ENCODE data around the gene OOSP2. TPM values are rescaled to one million over a fixed set of nuclear protein-coding genes. Genes with fewer than 3 reads are reported as not detected.

OOSP2 gene
- total RNA-seq, 1 donor from 2014 or later = not detected

- Mint-ChIP-seq H3K27ac (ENCODE audit: unreplicated experiment) (no peak overlapping the region), H3K4me1 (ENCODE audit: low read depth, unreplicated experiment) (no peaks in the 10 kb centered on the region), H3K36me3 (ENCODE audit: low read depth, unreplicated experiment) (no peaks in the 10 kb centered on the region), H3K27me3 (ENCODE audit: low read depth, unreplicated experiment) (no peaks in the 10 kb centered on the region), H3K4me3 (ENCODE audit: unreplicated experiment) (no peak overlapping the region), H3K9me3 (ENCODE audit: unreplicated experiment) (peaks cover 2% of the 10 kb centered on the region)
- Histone ChIP-seq H3K27ac (ENCODE audit: low read depth, low read length) (no peak overlapping the region), H3K27me3 (ENCODE audit: insufficient read depth, low read length) (no peaks in the 10 kb centered on the region), H2AFZ (ENCODE audit: low read depth, low read length) (no peak overlapping the region), H4K20me1 (ENCODE audit: insufficient read depth, low read length) (no peaks in the 10 kb centered on the region), H3K79me2 (ENCODE audit: insufficient read depth, low read length) (no peaks in the 10 kb centered on the region), H3K9ac (ENCODE audit: low read length) (no peak overlapping the region), H3K9me3 (ENCODE audit: insufficient read depth, low read depth, low read length) (no peaks in the 10 kb centered on the region), H3K4me2 (ENCODE audit: low read length) (no peak overlapping the region), H3K4me3 (ENCODE audit: insufficient read depth, low read depth, low read length) (no peak overlapping the region), H3K36me3 (ENCODE audit: insufficient read depth, low read length) (no peaks in the 10 kb centered on the region), H3K4me1 (ENCODE audit: insufficient read depth, low read length) (no peaks in the 10 kb centered on the region)
- FAIRE-seq = no peak
- no peak for TF ChIP-seq CTCF (IDR thresholded peaks at IDR 0.05; ENCODE audit: insufficient read depth, low read depth, low read length)
- TF ChIP-seq EZH2 (IDR thresholded peaks at IDR 0.05; ENCODE audit: insufficient read depth, low read length) = no peak
- no peak for DNase-seq (ENCODE audit: low read depth)
Observed at GRCh38 chr11:60077216-60077817, 37.1 kb downstream of the OOSP2 start.

GRCh38 chr11:60077981-60078380 lies 37.8 kb downstream of the OOSP2 start:
- peaks cover 2% of the 10 kb centered on the region for H3K9me3 Mint-ChIP-seq (ENCODE audit: unreplicated experiment)
- Histone ChIP-seq H3K9ac (ENCODE audit: low read length) (no peak overlapping the region), H3K4me2 (ENCODE audit: low read length) (no peak overlapping the region), H3K4me1 (ENCODE audit: insufficient read depth, low read length) (no peaks in the 10 kb centered on the region), H2AFZ (ENCODE audit: low read depth, low read length) (no peak overlapping the region), H3K27me3 (ENCODE audit: insufficient read depth, low read length) (no peaks in the 10 kb centered on the region), H3K27ac (ENCODE audit: low read depth, low read length) (no peak overlapping the region), H3K4me3 (ENCODE audit: insufficient read depth, low read depth, low read length) (no peak overlapping the region), H3K79me2 (ENCODE audit: insufficient read depth, low read length) (no peaks in the 10 kb centered on the region), H3K36me3 (ENCODE audit: insufficient read depth, low read length) (no peaks in the 10 kb centered on the region), H4K20me1 (ENCODE audit: insufficient read depth, low read length) (no peaks in the 10 kb centered on the region), H3K9me3 (ENCODE audit: insufficient read depth, low read depth, low read length) (no peaks in the 10 kb centered on the region)
- H3K27ac Mint-ChIP-seq (ENCODE audit: unreplicated experiment) = no peak overlapping the region
- TF ChIP-seq EZH2 (IDR thresholded peaks at IDR 0.05; ENCODE audit: insufficient read depth, low read length) (no peak), CTCF (IDR thresholded peaks at IDR 0.05; ENCODE audit: insufficient read depth, low read depth, low read length) (no peak)
- H3K4me1 Mint-ChIP-seq (ENCODE audit: low read depth, unreplicated experiment) = no peaks in the 10 kb centered on the region
- FAIRE-seq (no peak), DNase-seq (ENCODE audit: low read depth) (no peak)
- no peaks in the 10 kb centered on the region for H3K36me3 Mint-ChIP-seq (ENCODE audit: low read depth, unreplicated experiment)
- H3K4me3 Mint-ChIP-seq (ENCODE audit: unreplicated experiment) = no peak overlapping the region
- no peaks in the 10 kb centered on the region for H3K27me3 Mint-ChIP-seq (ENCODE audit: low read depth, unreplicated experiment)

GRCh38 chr11:60078745-60079144 lies 38.5 kb downstream of the OOSP2 start:
- no peak overlapping the region for H3K9ac ChIP-seq (ENCODE audit: low read length)
- H3K27me3 ChIP-seq (ENCODE audit: insufficient read depth, low read length) = no peaks in the 10 kb centered on the region
- no peaks in the 10 kb centered on the region for H4K20me1 ChIP-seq (ENCODE audit: insufficient read depth, low read length)
- no peak overlapping the region for H3K4me3 Mint-ChIP-seq (ENCODE audit: unreplicated experiment)
- H3K9me3 ChIP-seq (ENCODE audit: insufficient read depth, low read depth, low read length) = no peaks in the 10 kb centered on the region
- H3K9me3 Mint-ChIP-seq (ENCODE audit: unreplicated experiment) = peaks cover 2% of the 10 kb centered on the region
- TF ChIP-seq CTCF (IDR thresholded peaks at IDR 0.05; ENCODE audit: insufficient read depth, low read depth, low read length) (no peak), EZH2 (IDR thresholded peaks at IDR 0.05; ENCODE audit: insufficient read depth, low read length) (no peak)
- no peak overlapping the region for H3K4me3 ChIP-seq (ENCODE audit: insufficient read depth, low read depth, low read length)
- no peaks in the 10 kb centered on the region for H3K4me1 ChIP-seq (ENCODE audit: insufficient read depth, low read length)
- DNase-seq (ENCODE audit: low read depth) (no peak), FAIRE-seq (no peak)
- H2AFZ ChIP-seq (ENCODE audit: low read depth, low read length) = no peak overlapping the region
- no peak overlapping the region for H3K4me2 ChIP-seq (ENCODE audit: low read length)
- H3K79me2 ChIP-seq (ENCODE audit: insufficient read depth, low read length) = no peaks in the 10 kb centered on the region
- H3K4me1 Mint-ChIP-seq (ENCODE audit: low read depth, unreplicated experiment) = no peaks in the 10 kb centered on the region
- no peak overlapping the region for H3K27ac ChIP-seq (ENCODE audit: low read depth, low read length)
- no peaks in the 10 kb centered on the region for H3K36me3 Mint-ChIP-seq (ENCODE audit: low read depth, unreplicated experiment)
- no peak overlapping the region for H3K27ac Mint-ChIP-seq (ENCODE audit: unreplicated experiment)
- H3K27me3 Mint-ChIP-seq (ENCODE audit: low read depth, unreplicated experiment) = no peaks in the 10 kb centered on the region
- no peaks in the 10 kb centered on the region for H3K36me3 ChIP-seq (ENCODE audit: insufficient read depth, low read length)
